ENCODE results near the gene GABPB1.

DNA sequence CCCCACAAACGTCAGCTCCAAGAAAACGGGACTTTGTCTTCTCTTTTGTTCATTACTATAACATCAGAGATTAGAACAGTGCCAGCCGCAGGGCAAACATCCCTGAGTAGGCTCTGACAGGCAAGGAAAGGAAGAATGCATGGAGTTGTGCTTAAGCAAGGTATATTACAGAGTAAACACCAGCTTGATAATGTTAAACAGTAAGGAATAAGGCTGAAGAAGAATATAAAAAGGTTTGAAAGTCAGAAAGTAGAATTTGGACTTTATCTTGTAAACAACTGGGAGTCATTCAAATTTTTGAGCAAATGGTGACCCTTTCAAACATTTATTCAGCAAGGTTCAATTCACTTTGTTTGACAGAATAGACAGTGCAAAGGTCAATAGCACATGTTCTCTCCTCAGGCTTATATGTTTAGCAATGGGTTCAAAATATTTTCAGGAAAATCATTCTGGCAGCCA is 11.0 kb downstream of the GABPB1 start:
- TF ChIP-seq, protein P1, sequence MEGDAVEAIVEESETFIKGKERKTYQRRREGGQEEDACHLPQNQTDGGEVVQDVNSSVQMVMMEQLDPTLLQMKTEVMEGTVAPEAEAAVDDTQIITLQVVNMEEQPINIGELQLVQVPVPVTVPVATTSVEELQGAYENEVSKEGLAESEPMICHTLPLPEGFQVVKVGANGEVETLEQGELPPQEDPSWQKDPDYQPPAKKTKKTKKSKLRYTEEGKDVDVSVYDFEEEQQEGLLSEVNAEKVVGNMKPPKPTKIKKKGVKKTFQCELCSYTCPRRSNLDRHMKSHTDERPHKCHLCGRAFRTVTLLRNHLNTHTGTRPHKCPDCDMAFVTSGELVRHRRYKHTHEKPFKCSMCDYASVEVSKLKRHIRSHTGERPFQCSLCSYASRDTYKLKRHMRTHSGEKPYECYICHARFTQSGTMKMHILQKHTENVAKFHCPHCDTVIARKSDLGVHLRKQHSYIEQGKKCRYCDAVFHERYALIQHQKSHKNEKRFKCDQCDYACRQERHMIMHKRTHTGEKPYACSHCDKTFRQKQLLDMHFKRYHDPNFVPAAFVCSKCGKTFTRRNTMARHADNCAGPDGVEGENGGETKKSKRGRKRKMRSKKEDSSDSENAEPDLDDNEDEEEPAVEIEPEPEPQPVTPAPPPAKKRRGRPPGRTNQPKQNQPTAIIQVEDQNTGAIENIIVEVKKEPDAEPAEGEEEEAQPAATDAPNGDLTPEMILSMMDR (IDR thresholded peaks at IDR 0.05): no peak
- no peak for TF ChIP-seq POLR2A (IDR thresholded peaks at IDR 0.05)

Measured in body of pancreas (tissue), 4 donors.